ENCODE measurements around the gene OPN5.

The OPN5 gene

GRCh38 chr6:47865206-47865605, 83.4 kb downstream of the OPN5 start:
- DNase-seq = no peak

- no peak for DNase-seq
Observed at GRCh38 chr6:47875593-47875992, 93.8 kb downstream of the OPN5 start.

Measured in DMS79 (cell line).